HepG2 (cell line): ENCODE results near the gene PDK3. TPM values are rescaled to one million over a fixed set of nuclear protein-coding genes. Genes with fewer than 3 reads are reported as not detected.

ENCODE experiments used
- ATAC-seq: fragments of 200-7000 bp; cut with Tn5 transposase; 3 replicates; pipeline ENCODE4 v1.9.1; 2020; ENCODE audit warnings: mild to moderate bottlenecking, moderate library complexity
- BruUV-seq: library from RNA; stranded (reverse); fragments of 400-500 nt; replicated peaks from 2 replicates; lab custom pipeline; 2021; lab: Mats Ljungman, UMichigan
- CTCF ChIA-PET: fragments of 300-600 bp; formaldehyde crosslinking; extraction: SDS; loops from one replicate; lab custom pipeline; 2021; ENCODE audit warnings: low total read pairs, inconsistent platforms, low intra/inter-chr PET ratio; lab: Yijun Ruan, JAX
- POLR2A ChIA-PET: fragments of 350-600 bp; sonication (Branson Sonifier 250); formaldehyde crosslinking; loops from one replicate; lab custom pipeline; 2020; ENCODE audit warnings: antibody characterized with exemption, inconsistent platforms; lab: Yijun Ruan, JAX
- DNase-seq: peaks from one replicate; pipeline ENCODE4 v3.0.0-alpha.2; 2015; ENCODE audit warnings: low spot score
- FAIRE-seq: peaks from 3 replicates; lab custom pipeline; 2011; peaks lifted over from hg19 to GRCh38; lab: Jason Lieb, UNC
- H2AFZ ChIP-seq: one replicate; pipeline ENCODE4 v1.6.1; 2011; ENCODE audit warnings: low read length, inconsistent platforms
- H3K27ac ChIP-seq: fragments of 300-600 bp; 3 replicates; pipeline ENCODE4 v1.8.0; 2011; ENCODE audit warnings: mixed run types, mild to moderate bottlenecking, mixed read lengths, low read length, inconsistent platforms; ENCODE audit not compliant: insufficient read depth; ENCODE audit errors: extremely low read length
- H3K27me3 ChIP-seq, 2 experiments: fragments of 200-600 bp in 1 of 2; 2 replicates in 1 of 2; 3 replicates in 1 of 2; pipeline versions ENCODE4 v1.6.0 to v1.8.0; 2011; ENCODE audit warnings: low read length in 2 of 2, mild to moderate bottlenecking in 2 of 2, moderate library complexity in 2 of 2, inconsistent platforms in 1 of 2; ENCODE audit not compliant: insufficient read depth in 2 of 2, control insufficient read depth in 1 of 2
- H3K36me3 ChIP-seq, 2 experiments: fragments of 200-600 bp in 1 of 2; replicated peaks in 1 of 2; 2 replicates in 1 of 2; 3 replicates in 1 of 2; pipeline versions ENCODE4 v1.5.1 to v1.8.0; 2011; ENCODE audit warnings: low read length in 2 of 2, inconsistent platforms in 1 of 2; ENCODE audit not compliant: insufficient read depth in 2 of 2, control insufficient read depth in 1 of 2
- H3K4me1 ChIP-seq: 2 replicates; pipeline ENCODE4 v1.5.1; 2012; ENCODE audit warnings: low read length, inconsistent platforms; ENCODE audit not compliant: insufficient read depth
- H3K4me2 ChIP-seq: 2 replicates; pipeline ENCODE4 v1.6.0; 2011; ENCODE audit warnings: low read depth, low read length, inconsistent platforms
- H3K4me3 ChIP-seq, 3 experiments: fragments of 200-600 bp in 1 of 3; sonication (generic), shearing (Covaris generic) in 1 of 3; replicated peaks in 1 of 3; 2 replicates each; pipeline ENCODE4 v1.5.1; 2011 to 2016; ENCODE audit warnings: low read length in 3 of 3, inconsistent platforms in 2 of 3, low read depth in 2 of 3, mild to moderate bottlenecking in 2 of 3, control low read depth in 1 of 3, mixed read lengths in 1 of 3; ENCODE audit not compliant: insufficient read depth in 1 of 3
- H3K79me2 ChIP-seq: one replicate; pipeline ENCODE4 v1.6.1; 2011; ENCODE audit warnings: low read length, inconsistent platforms; ENCODE audit not compliant: insufficient read depth
- H3K9ac ChIP-seq: 2 replicates; pipeline ENCODE4 v1.6.0; 2011; ENCODE audit warnings: mild to moderate bottlenecking, low read depth, low read length, inconsistent platforms; ENCODE audit not compliant: insufficient read depth
- H3K9me3 ChIP-seq: 2 replicates; pipeline ENCODE4 v1.5.1; 2012; ENCODE audit warnings: mild to moderate bottlenecking, low read length
- H4K20me1 ChIP-seq: 2 replicates; pipeline ENCODE4 v1.6.0; 2011; ENCODE audit warnings: inconsistent platforms, mild to moderate bottlenecking, low read length, moderate library complexity; ENCODE audit not compliant: insufficient read depth
- ARID4A ChIP-seq: sonication (generic); formaldehyde crosslinking; IDR thresholded peaks from 2 replicates; pipeline ENCODE4 v1.5.0; 2020; ENCODE audit warnings: mild to moderate bottlenecking, missing genetic modification reagents, borderline replicate concordance
- CSRNP2 ChIP-seq: sonication (generic); formaldehyde crosslinking; conservative IDR thresholded peaks from 2 replicates; pipeline ENCODE4 v1.8.0; 2022; ENCODE audit warnings: low read depth, missing genetic modification reagents
- DPF2 ChIP-seq: sonication (generic); formaldehyde crosslinking; IDR thresholded peaks from 2 replicates; pipeline ENCODE4 v1.4.0; 2020; ENCODE audit warnings: mild to moderate bottlenecking, low read depth, missing genetic modification reagents, borderline replicate concordance
- FOXO4 ChIP-seq: sonication (generic); formaldehyde crosslinking; conservative IDR thresholded peaks from 2 replicates; pipeline ENCODE4 v1.8.1; 2023; ENCODE audit warnings: missing genetic modification reagents
- HMGA1 ChIP-seq: sonication (generic); formaldehyde crosslinking; conservative IDR thresholded peaks from 2 replicates; pipeline ENCODE4 v1.4.0; 2020; ENCODE audit warnings: missing genetic modification reagents
- JARID2 ChIP-seq: sonication (generic); formaldehyde crosslinking; IDR thresholded peaks from 2 replicates; pipeline ENCODE4 v1.8.1; 2023; ENCODE audit warnings: missing genetic modification reagents, inconsistent platforms; ENCODE audit not compliant: insufficient replicate concordance
- KDM5A ChIP-seq: fragments of 200-600 bp; sonication (generic); IDR thresholded peaks from 2 replicates; pipeline ENCODE4 v1.7.0; 2018; ENCODE audit warnings: antibody characterized with exemption, mild to moderate bottlenecking, low read length, borderline replicate concordance
- MED13 ChIP-seq: sonication (generic); formaldehyde crosslinking; IDR thresholded peaks from 2 replicates; pipeline ENCODE4 v1.5.0; 2020; ENCODE audit warnings: missing genetic modification reagents
- ZNF253 ChIP-seq: sonication (generic); formaldehyde crosslinking; IDR thresholded peaks from 2 replicates; pipeline ENCODE4 v1.8.0; 2022; ENCODE audit warnings: mild to moderate bottlenecking, missing genetic modification reagents, borderline replicate concordance
- ZNF790 ChIP-seq: sonication (generic); formaldehyde crosslinking; IDR thresholded peaks from 2 replicates; pipeline ENCODE4 v1.8.0; 2022; ENCODE audit warnings: missing genetic modification reagents, mild to moderate bottlenecking, borderline replicate concordance
- WGBS: methylation state at CpG from one replicate; pipeline ENCODE4 v1.1.6; 2017; ENCODE audit warnings: low lambda C conversion rate; 5-methylcytosine and 5-hydroxymethylcytosine counted together
- in situ Hi-C: cut with HindIII; loops from 2 replicates; pipeline ENCODE4 v1.10.0; 2017; ENCODE audit warnings: low pct_unique_long_range_greater_than_20kb; ENCODE audit not compliant: extremely low pct_ligation_motif_present
- intact Hi-C: fragments of 100-400 bp; cut with micrococcal nuclease; formaldehyde crosslinking; loops from one replicate; pipeline ENCODE4 v1.10.0; 2022; ENCODE audit not compliant: unreplicated experiment
- polyA plus RNA-seq, 8 experiments: library from polyadenylated mRNA; depleted of rRNA in 3 of 8; stranded (reverse) in 7 of 8; unstranded in 1 of 8; fragments of >200 nt; fragmentation: Illumina TruSeq in 4 of 8; extraction: Trizol in 4 of 8; gene quantifications; 2 replicates each; pipeline versions ENCODE4 v1.2.1 to v1.2.3, GENCODE V29; 2011 to 2016; ENCODE audit warnings: low read depth in 4 of 8, missing spikeins in 1 of 8, mixed read lengths in 1 of 8; ENCODE audit not compliant: insufficient read depth in 1 of 8
- total RNA-seq, 5 experiments: library from RNA; depleted of rRNA; stranded (reverse); fragments of >200 nt; fragmentation: Illumina TruSeq; extraction: Trizol; gene quantifications; 2 replicates each; pipeline ENCODE4 v1.2.3, GENCODE V29; 2016; ENCODE audit warnings: low read depth in 1 of 5

Gene PDK3
- total and polyA plus RNA-seq, 2 of the 13 experiments (the other 11 are each of a cell fraction or from before 2014, with no cell fraction given): 9.1 to 10.5 TPM

- TF ChIP-seq CSRNP2 (CRISPR knock-in tag): no peak
Observed at GRCh38 chrX:24566240-24566639, 101.2 kb downstream of the PDK3 start (continued).

- H3K4me3 ChIP-seq: no peak overlapping the region
- H3K9ac ChIP-seq: no peak overlapping the region
- no peaks in the 10 kb centered on the region for H3K4me1 ChIP-seq
- no peak overlapping the region for H3K27ac ChIP-seq
- H3K27me3 ChIP-seq: no peaks in the 10 kb centered on the region
- no peaks in the 10 kb centered on the region for H4K20me1 ChIP-seq
- TF ChIP-seq JARID2 (CRISPR knock-in tag) (no peak), ARID4A (CRISPR knock-in tag) (no peak), KDM5A (no peak), DPF2 (CRISPR knock-in tag) (no peak), HMGA1 (CRISPR knock-in tag) (no peak), FOXO4 (CRISPR knock-in tag) (no peak), ZNF790 (no peak), ZNF253 (CRISPR knock-in tag) (no peak), MED13 (no peak)
- no peak overlapping the region for H3K4me2 ChIP-seq
- ChIA-PET POLR2A (no interaction called here), CTCF (no interaction called here)
- no peaks in the 10 kb centered on the region for H3K9me3 ChIP-seq
- in situ Hi-C loops (no loop called here), intact Hi-C loops (no loop called here)
- no TSS peak for BruUV-seq
- no peaks in the 10 kb centered on the region; a peak in 1 of 5 replicates for H3K36me3 ChIP-seq
- FAIRE-seq: no peak
- no peaks in the 10 kb centered on the region for H3K79me2 ChIP-seq
- H2AFZ ChIP-seq: no peak overlapping the region
- no peak for DNase-seq
- ATAC-seq: no peak
- WGBS: 100% methylated on average over 4 of the region's 4 CpGs
Observed at GRCh38 chrX:24567169-24567568, 102.1 kb downstream of the PDK3 start.
